Measurements from ENCODE around the gene LMF1.

Gene LMF1

DNA sequence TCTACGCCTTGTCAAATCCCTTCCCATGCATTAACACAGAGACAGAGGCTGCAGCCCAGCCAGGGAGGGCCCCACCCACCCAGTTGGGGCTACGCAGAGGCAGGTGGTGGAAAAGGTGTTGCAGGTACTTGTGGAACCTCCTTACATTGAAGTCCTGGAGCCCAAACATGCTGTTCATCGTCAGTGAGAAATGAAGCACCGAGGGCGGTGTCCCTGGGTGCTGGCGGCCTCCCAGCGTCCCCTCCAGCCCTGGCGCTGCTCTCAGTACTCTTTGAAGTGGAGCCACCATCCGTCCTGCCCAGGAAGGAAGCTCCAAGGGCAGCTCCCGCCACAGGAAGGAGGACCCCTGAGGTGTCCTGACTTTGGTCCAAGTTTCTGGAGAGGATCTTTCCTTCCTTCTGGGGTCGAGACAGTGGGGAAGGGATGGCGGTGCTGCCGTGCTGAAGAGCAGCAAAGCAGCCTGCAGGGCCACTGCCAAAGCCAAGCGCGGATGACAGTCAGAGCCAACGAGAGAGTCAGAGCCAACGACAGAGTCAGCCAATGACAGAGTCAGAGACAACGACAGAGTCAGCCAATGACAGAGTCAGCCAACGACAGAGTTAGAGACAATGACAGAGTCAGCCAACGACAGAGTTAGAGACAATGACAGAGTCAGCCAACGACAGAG, 23.4 kb downstream of the LMF1 start:
- no peak overlapping the region for H3K9ac ChIP-seq
- no peaks in the 10 kb centered on the region for H3K36me3 ChIP-seq (ENCODE audit: insufficient read depth)
- H3K4me1 ChIP-seq (ENCODE audit: low read depth, poor library complexity, severe bottlenecking), result no peaks in the 10 kb centered on the region
- no peak overlapping the region for H3K27ac ChIP-seq
- peaks cover 41% of the 10 kb centered on the region; the same call in 1 of the 2 replicates for H3K27me3 ChIP-seq (ENCODE audit: insufficient read depth, low read depth)
- no peak overlapping the region for H3K4me3 ChIP-seq (IDR thresholded peaks at IDR 0.05; ENCODE audit: insufficient read depth, low read depth, low read length)
- H3K4me2 ChIP-seq, result no peak overlapping the region
- H3K79me2 ChIP-seq (ENCODE audit: insufficient read depth, low read depth), result no peaks in the 10 kb centered on the region
- no peaks in the 10 kb centered on the region for H4K20me1 ChIP-seq (ENCODE audit: insufficient read depth)
- H2AFZ ChIP-seq (ENCODE audit: low read depth), result no peak overlapping the region
- no peak for TF ChIP-seq CTCF (conservative IDR thresholded peaks at IDR 0.05; ENCODE audit: low read depth, low read length)

GRCh38 chr16:946048-946395, 24.8 kb downstream of the LMF1 start:
- H3K79me2 ChIP-seq (ENCODE audit: insufficient read depth, low read depth), result no peaks in the 10 kb centered on the region
- H3K36me3 ChIP-seq (ENCODE audit: insufficient read depth), result no peaks in the 10 kb centered on the region
- H3K27ac ChIP-seq, result no peak overlapping the region
- no peak overlapping the region for H3K9ac ChIP-seq
- H2AFZ ChIP-seq (ENCODE audit: low read depth), result no peak overlapping the region
- no peaks in the 10 kb centered on the region for H3K4me1 ChIP-seq (ENCODE audit: low read depth, poor library complexity, severe bottlenecking)
- no peak for TF ChIP-seq CTCF (conservative IDR thresholded peaks at IDR 0.05; ENCODE audit: low read depth, low read length)
- no peak overlapping the region for H3K4me3 ChIP-seq (IDR thresholded peaks at IDR 0.05; ENCODE audit: insufficient read depth, low read depth, low read length)
- no peaks in the 10 kb centered on the region for H4K20me1 ChIP-seq (ENCODE audit: insufficient read depth)
- no peak overlapping the region for H3K4me2 ChIP-seq
- peaks cover 53% of the 10 kb centered on the region; the same call in 1 of the 2 replicates for H3K27me3 ChIP-seq (ENCODE audit: insufficient read depth, low read depth)

DNA sequence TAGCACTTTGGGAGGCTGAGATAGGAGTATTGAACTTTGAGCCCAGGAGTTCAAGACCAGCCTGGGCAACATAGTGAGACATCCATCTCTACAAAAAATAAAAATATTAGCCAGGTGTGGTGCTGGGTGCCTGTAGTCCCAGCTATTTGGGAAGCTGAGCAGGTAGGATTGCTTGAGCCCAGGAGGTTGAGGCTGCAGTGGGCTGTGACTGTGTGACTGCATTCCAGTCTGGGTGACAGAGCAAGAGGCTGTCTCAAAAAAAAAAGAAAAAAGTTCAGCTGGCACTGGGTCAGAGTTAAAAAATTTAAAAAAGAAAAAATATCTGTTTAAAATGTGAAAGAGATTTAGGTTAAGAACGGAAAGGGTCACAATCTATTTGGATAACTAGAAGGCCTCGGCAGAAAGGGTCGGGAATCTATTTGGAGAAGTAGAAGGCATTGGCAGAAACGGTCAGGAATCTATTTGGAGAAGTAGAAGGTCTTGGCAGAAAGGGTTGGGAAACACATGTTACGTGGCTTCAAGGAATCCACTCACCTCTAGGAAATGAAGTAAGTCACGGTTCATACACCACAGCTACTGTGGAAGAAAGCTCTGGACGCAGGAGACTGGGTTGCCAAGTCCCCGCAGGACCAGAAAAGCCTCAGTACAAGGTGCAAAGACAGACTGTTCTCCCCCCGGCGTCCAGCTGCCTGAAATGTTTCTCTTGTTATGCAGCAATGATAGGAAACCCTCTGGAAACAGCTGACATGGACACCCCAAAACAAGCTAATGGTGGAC, 25.3 kb downstream of the LMF1 start:
- no peak overlapping the region for H3K4me3 ChIP-seq (IDR thresholded peaks at IDR 0.05; ENCODE audit: insufficient read depth, low read depth, low read length)
- H2AFZ ChIP-seq (ENCODE audit: low read depth), result no peak overlapping the region
- H3K9ac ChIP-seq, result no peak overlapping the region
- no peaks in the 10 kb centered on the region for H4K20me1 ChIP-seq (ENCODE audit: insufficient read depth)
- H3K36me3 ChIP-seq (ENCODE audit: insufficient read depth), result no peaks in the 10 kb centered on the region
- TF ChIP-seq CTCF (conservative IDR thresholded peaks at IDR 0.05; ENCODE audit: low read depth, low read length), result no peak
- H3K27ac ChIP-seq, result no peak overlapping the region
- no peaks in the 10 kb centered on the region for H3K4me1 ChIP-seq (ENCODE audit: low read depth, poor library complexity, severe bottlenecking)
- no peak overlapping the region for H3K4me2 ChIP-seq
- H3K79me2 ChIP-seq (ENCODE audit: insufficient read depth, low read depth), result no peaks in the 10 kb centered on the region
- peaks cover 59% of the 10 kb centered on the region for H3K27me3 ChIP-seq (ENCODE audit: insufficient read depth, low read depth)

- Histone ChIP-seq H3K4me3 (IDR thresholded peaks at IDR 0.05; ENCODE audit: insufficient read depth, low read depth, low read length) (no peak overlapping the region), H3K36me3 (ENCODE audit: insufficient read depth) (no peaks in the 10 kb centered on the region), H3K4me2 (no peak overlapping the region), H3K79me2 (ENCODE audit: insufficient read depth, low read depth) (no peaks in the 10 kb centered on the region), H3K4me1 (ENCODE audit: low read depth, poor library complexity, severe bottlenecking) (no peaks in the 10 kb centered on the region), H2AFZ (ENCODE audit: low read depth) (no peak overlapping the region), H3K27me3 (ENCODE audit: insufficient read depth, low read depth) (peaks cover 74% of the 10 kb centered on the region), H4K20me1 (ENCODE audit: insufficient read depth) (no peaks in the 10 kb centered on the region), H3K27ac (no peak overlapping the region), H3K9ac (no peak overlapping the region)
- TF ChIP-seq CTCF (conservative IDR thresholded peaks at IDR 0.05; ENCODE audit: low read depth, low read length), result no peak
Observed at GRCh38 chr16:943971-944370, 26.8 kb downstream of the LMF1 start.
